ENCODE measurements around the gene PEX16. TPM values are rescaled to one million over a fixed set of nuclear protein-coding genes. Genes with fewer than 3 reads are reported as not detected.
A peak's percentile ranks its signal among the peaks of the same experiment; 100 is the strongest.

PEX16 gene
- total RNA-seq, 1 experiment from 2014 or later, result 28.1 TPM

DNA sequence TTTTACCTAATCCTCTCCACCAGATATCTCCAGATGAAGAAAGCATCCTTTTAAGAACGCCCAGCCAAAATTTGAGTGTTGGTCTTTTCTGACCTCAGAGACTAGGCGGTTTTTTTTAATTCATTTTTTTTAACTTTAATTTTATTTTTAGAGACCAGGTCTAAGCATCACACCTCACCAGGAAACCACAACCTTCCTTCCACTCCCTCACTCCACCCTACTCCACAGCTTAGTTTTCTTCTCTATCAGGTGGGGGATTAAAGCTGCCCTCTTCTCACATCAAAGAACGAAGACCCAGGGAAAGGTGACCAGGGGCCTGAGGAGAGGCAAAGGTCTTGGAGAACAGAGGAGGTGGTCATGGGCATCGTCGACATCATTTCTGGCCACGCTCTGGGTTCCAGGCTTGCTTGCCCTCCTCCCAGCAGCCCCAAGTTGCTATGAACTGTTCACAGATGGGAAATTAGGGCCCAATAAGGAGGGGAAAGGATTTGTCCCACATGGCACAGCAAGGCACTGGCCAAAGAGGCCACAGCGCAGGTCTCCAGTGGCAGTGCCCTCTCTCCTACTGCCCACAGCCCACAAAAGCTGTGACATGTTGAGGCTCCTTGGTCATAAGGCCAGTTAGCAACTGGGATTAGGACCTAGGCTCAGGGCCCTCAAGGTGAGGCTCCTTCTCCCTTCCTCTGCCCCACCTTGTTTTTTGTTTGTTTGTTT is 1.4 kb upstream of the PEX16 start:
- Mint-ChIP-seq H3K4me1 (ENCODE audit: insufficient read depth, unreplicated experiment) (peaks cover 5% of the 10 kb centered on the region), H3K4me3 (ENCODE audit: unreplicated experiment) (peak overlapping the region; percentile 92), H3K27me3 (ENCODE audit: insufficient read depth, unreplicated experiment) (no peaks in the 10 kb centered on the region), H3K27ac (ENCODE audit: low read depth, unreplicated experiment) (peak overlapping the region; percentile 95), H3K9me3 (ENCODE audit: unreplicated experiment) (no peaks in the 10 kb centered on the region), H3K36me3 (ENCODE audit: insufficient read depth, unreplicated experiment) (peaks cover 11% of the 10 kb centered on the region)
- DNase-seq (ENCODE audit: unreplicated experiment), result no peak
- no TSS peak for BruUV-seq (replicated peaks)
- TF ChIP-seq, protein P1, sequence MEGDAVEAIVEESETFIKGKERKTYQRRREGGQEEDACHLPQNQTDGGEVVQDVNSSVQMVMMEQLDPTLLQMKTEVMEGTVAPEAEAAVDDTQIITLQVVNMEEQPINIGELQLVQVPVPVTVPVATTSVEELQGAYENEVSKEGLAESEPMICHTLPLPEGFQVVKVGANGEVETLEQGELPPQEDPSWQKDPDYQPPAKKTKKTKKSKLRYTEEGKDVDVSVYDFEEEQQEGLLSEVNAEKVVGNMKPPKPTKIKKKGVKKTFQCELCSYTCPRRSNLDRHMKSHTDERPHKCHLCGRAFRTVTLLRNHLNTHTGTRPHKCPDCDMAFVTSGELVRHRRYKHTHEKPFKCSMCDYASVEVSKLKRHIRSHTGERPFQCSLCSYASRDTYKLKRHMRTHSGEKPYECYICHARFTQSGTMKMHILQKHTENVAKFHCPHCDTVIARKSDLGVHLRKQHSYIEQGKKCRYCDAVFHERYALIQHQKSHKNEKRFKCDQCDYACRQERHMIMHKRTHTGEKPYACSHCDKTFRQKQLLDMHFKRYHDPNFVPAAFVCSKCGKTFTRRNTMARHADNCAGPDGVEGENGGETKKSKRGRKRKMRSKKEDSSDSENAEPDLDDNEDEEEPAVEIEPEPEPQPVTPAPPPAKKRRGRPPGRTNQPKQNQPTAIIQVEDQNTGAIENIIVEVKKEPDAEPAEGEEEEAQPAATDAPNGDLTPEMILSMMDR (IDR thresholded peaks at IDR 0.05; ENCODE audit: unreplicated experiment), result no peak
- CTCF ChIA-PET, result interaction anchor here (0.6 to 0.9 kb wide), 2 partner anchors 12 to 46 kb away, joined by 3 read pairs; no protein-coding TSS in a partner anchor
- POLR2A ChIA-PET, result interaction anchor here (1.5 to 2.6 kb wide), 8 partner anchors 8 to 88 kb away, joined by 5 to 23 read pairs (median 6); no protein-coding TSS in a partner anchor
- intact Hi-C loops (cut with micrococcal nuclease), result loop anchor here (1.0 kb wide), 1 partner anchor 72 kb away; the partner anchor contains the start of gene CRY2

DNA sequence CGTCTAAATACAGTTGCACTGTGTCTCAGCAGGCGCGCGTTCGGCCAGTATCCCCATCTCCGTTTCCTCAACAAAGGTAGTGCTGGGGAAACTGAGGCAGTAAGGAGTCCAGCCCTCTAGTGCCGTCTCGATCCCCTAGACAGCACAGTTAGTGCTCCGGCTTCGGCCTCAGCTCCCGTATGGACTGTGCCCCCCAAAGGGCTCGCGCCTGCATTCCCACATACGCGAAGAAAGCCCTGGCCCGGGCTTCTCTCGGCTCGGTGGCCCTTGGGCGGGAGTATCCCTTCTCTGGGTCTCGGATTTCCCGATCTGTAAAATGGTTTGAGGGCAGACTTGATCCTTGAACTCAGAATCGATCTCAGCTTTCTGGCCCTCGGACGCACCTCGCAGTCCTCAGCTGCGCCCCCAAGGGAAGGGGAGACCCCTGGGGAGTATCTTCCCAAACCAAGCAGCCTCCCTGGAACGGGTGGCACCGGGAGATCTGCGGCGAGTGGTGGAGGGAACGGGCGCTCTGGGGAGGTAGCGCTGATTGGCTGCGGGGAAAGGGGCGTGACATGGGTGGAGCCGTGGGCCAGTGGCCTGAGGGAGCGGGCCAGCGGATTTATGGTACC is 759 bp upstream of the PEX16 start:
- BruUV-seq (replicated peaks), result no TSS peak
- Mint-ChIP-seq H3K27ac (ENCODE audit: low read depth, unreplicated experiment) (peak overlapping the region; percentile 95), H3K4me3 (ENCODE audit: unreplicated experiment) (peak overlapping the region; percentile 92), H3K27me3 (ENCODE audit: insufficient read depth, unreplicated experiment) (no peaks in the 10 kb centered on the region), H3K36me3 (ENCODE audit: insufficient read depth, unreplicated experiment) (peaks cover 11% of the 10 kb centered on the region), H3K4me1 (ENCODE audit: insufficient read depth, unreplicated experiment) (peaks cover 3% of the 10 kb centered on the region), H3K9me3 (ENCODE audit: unreplicated experiment) (no peaks in the 10 kb centered on the region)
- POLR2A ChIA-PET, result interaction anchor here (0.7 to 2.6 kb wide), 24 partner anchors 9 to 1355 kb away, joined by 3 to 23 read pairs (median 5); partner anchors contain the start of genes CRY2 and SLC35C1
- peak; percentile 77 for DNase-seq (ENCODE audit: unreplicated experiment)
- CTCF ChIA-PET, result interaction anchor here (0.6 to 0.9 kb wide), 4 partner anchors 12 to 216 kb away, joined by 3 to 4 read pairs (median 3); no protein-coding TSS in a partner anchor
- TF ChIP-seq, protein P1 (IDR thresholded peaks at IDR 0.05; ENCODE audit: unreplicated experiment), result no peak
- intact Hi-C loops (cut with micrococcal nuclease), result loop anchor here (1.0 kb wide), 1 partner anchor 71 kb away; the partner anchor contains the start of gene CRY2

DNA sequence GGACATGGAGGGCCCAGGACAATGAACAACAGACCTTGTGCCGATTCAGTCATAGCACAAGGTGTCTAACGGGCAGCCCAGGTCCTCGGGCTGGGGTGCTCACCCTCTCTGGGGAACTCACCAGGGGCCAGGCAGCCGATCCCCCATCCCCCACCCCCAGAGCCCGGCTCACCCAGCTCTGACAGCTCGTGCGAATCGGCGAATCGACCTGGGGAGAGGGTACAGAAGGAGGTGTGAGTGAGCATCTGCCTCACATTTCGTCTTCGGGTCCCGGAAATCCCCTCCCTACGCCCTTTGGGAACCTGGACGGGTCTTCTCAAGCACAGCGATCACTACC is 423 bp downstream of the PEX16 start:
- Mint-ChIP-seq H3K36me3 (ENCODE audit: insufficient read depth, unreplicated experiment) (peaks cover 11% of the 10 kb centered on the region), H3K4me1 (ENCODE audit: insufficient read depth, unreplicated experiment) (no peaks in the 10 kb centered on the region), H3K9me3 (ENCODE audit: unreplicated experiment) (no peaks in the 10 kb centered on the region), H3K27ac (ENCODE audit: low read depth, unreplicated experiment) (peak overlapping the region; percentile 95), H3K27me3 (ENCODE audit: insufficient read depth, unreplicated experiment) (no peaks in the 10 kb centered on the region), H3K4me3 (ENCODE audit: unreplicated experiment) (peak overlapping the region; percentile 92)
- BruUV-seq (replicated peaks), result no TSS peak
- DNase-seq (ENCODE audit: unreplicated experiment), result no peak
- intact Hi-C loops (cut with micrococcal nuclease), result no loop called here
- ChIA-PET CTCF (no interaction called here), POLR2A (interaction anchor here (1.0 to 2.6 kb wide), 17 partner anchors 9 to 758 kb away, joined by 3 to 23 read pairs (median 6); partner anchors contain the start of gene SLC35C1)
- TF ChIP-seq, protein P1 (IDR thresholded peaks at IDR 0.05; ENCODE audit: unreplicated experiment), result no peak

DNA sequence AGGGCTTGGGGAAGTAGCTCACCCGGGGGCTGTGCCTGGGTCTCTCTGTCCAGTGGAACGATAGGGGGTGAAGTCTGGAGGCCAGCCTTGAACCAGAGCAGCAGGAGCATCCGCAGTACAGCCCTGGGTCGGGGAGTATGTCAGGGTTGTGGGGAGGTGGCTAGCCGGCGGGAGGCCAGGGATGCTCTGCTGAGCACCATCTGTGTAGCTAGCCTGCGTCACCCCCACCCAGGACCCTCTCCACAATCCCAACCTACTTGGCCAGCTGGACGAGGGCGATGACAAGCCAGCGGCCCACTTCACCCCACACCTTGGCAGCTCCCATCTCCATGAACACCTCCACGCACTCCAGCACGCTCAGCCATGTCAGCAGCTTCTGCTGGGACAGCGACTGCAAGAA is 2.2 kb downstream of the PEX16 start:
- H3K27me3 Mint-ChIP-seq (ENCODE audit: insufficient read depth, unreplicated experiment), result no peaks in the 10 kb centered on the region
- POLR2A ChIA-PET, result interaction anchor here (0.9 kb wide), 1 partner anchor 10 kb away, joined by 3 read pairs; no protein-coding TSS in a partner anchor
- H3K27ac Mint-ChIP-seq (ENCODE audit: low read depth, unreplicated experiment), result no peak overlapping the region
- no peak for DNase-seq (ENCODE audit: unreplicated experiment)
- H3K9me3 Mint-ChIP-seq (ENCODE audit: unreplicated experiment), result no peaks in the 10 kb centered on the region
- TF ChIP-seq, protein P1 (IDR thresholded peaks at IDR 0.05; ENCODE audit: unreplicated experiment), result no peak
- no peak overlapping the region for H3K4me3 Mint-ChIP-seq (ENCODE audit: unreplicated experiment)
- CTCF ChIA-PET, result interaction anchor here (0.6 kb wide), 1 partner anchor 73 kb away, joined by 4 read pairs; no protein-coding TSS in a partner anchor
- BruUV-seq (replicated peaks), result no TSS peak
- no peaks in the 10 kb centered on the region for H3K4me1 Mint-ChIP-seq (ENCODE audit: insufficient read depth, unreplicated experiment)
- peaks cover 26% of the 10 kb centered on the region for H3K36me3 Mint-ChIP-seq (ENCODE audit: insufficient read depth, unreplicated experiment)
- intact Hi-C loops (cut with micrococcal nuclease), result no loop called here

All from MCF 10A (cell line).